ENCODE data around the gene SLC29A3. TPM values are rescaled to one million over a fixed set of nuclear protein-coding genes. Genes with fewer than 3 reads are reported as not detected.

SLC29A3 gene
- total RNA-seq, 2 donors from 2014 or later = 14.1 to 16.8 TPM

DNA sequence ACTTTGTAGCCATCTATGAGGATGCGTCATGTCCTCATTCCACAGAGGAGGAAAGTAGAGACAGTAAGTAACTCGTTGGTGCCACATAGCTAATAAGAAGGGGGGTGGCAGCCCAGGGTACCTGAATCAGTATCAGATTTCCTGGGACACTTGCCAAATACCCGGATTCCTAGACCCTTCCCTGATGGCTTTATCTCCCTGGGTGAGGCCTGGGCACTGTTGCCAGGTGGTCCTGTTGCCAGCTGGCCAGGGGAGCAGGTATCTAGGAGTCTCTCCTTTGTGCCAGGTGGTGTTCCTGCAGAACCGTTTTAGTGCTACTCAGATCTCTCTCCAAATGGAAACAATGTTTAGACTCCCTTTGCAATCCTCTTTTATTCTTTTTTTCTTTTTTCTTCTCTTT, 12.7 kb downstream of the SLC29A3 start:
- no peak overlapping the region for H3K9ac ChIP-seq (ENCODE audit: extremely low read depth, low read length, poor library complexity, severe bottlenecking)
- Mint-ChIP-seq H3K27ac (no peak overlapping the region), H3K36me3 (ENCODE audit: low read depth) (peaks cover 17% of the 10 kb centered on the region), H3K9me3 (no peaks in the 10 kb centered on the region), H3K4me3 (no peak overlapping the region), H3K27me3 (ENCODE audit: insufficient read depth) (no peaks in the 10 kb centered on the region), H3K4me1 (peaks cover 7% of the 10 kb centered on the region)
- H3K4me3 ChIP-seq (ENCODE audit: low read length) = no peak overlapping the region
- H3K27ac ChIP-seq (ENCODE audit: low read depth, low read length) = no peak overlapping the region
- no peaks in the 10 kb centered on the region for H3K27me3 ChIP-seq (ENCODE audit: control insufficient read depth, insufficient read depth, low read length, poor library complexity, severe bottlenecking)
- TF ChIP-seq, protein P1, sequence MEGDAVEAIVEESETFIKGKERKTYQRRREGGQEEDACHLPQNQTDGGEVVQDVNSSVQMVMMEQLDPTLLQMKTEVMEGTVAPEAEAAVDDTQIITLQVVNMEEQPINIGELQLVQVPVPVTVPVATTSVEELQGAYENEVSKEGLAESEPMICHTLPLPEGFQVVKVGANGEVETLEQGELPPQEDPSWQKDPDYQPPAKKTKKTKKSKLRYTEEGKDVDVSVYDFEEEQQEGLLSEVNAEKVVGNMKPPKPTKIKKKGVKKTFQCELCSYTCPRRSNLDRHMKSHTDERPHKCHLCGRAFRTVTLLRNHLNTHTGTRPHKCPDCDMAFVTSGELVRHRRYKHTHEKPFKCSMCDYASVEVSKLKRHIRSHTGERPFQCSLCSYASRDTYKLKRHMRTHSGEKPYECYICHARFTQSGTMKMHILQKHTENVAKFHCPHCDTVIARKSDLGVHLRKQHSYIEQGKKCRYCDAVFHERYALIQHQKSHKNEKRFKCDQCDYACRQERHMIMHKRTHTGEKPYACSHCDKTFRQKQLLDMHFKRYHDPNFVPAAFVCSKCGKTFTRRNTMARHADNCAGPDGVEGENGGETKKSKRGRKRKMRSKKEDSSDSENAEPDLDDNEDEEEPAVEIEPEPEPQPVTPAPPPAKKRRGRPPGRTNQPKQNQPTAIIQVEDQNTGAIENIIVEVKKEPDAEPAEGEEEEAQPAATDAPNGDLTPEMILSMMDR (conservative IDR thresholded peaks at IDR 0.05) = no peak
- H3K9me3 ChIP-seq (ENCODE audit: control insufficient read depth, low read length) = no peaks in the 10 kb centered on the region
- WGBS, 2 experiments (ENCODE audit: insufficient coverage in 1 of 2, insufficient read length in 1 of 2) = 86 to 90% methylated on average over 3 to 4 of the region's 4 CpGs
- no peak for DNase-seq
- H3K36me3 ChIP-seq (ENCODE audit: control insufficient read depth, insufficient read depth, low read length) = no peaks in the 10 kb centered on the region
- H3K4me1 ChIP-seq (ENCODE audit: control insufficient read depth, insufficient read depth, low read length) = no peaks in the 10 kb centered on the region

GRCh38 chr10:71332466-71332865, 13.4 kb downstream of the SLC29A3 start:
- Histone ChIP-seq H3K36me3 (ENCODE audit: control insufficient read depth, insufficient read depth, low read length) (no peaks in the 10 kb centered on the region), H3K27me3 (ENCODE audit: control insufficient read depth, insufficient read depth, low read length, poor library complexity, severe bottlenecking) (no peaks in the 10 kb centered on the region), H3K4me1 (ENCODE audit: control insufficient read depth, insufficient read depth, low read length) (no peaks in the 10 kb centered on the region), H3K9ac (ENCODE audit: extremely low read depth, low read length, poor library complexity, severe bottlenecking) (no peak overlapping the region), H3K27ac (ENCODE audit: low read depth, low read length) (no peak overlapping the region), H3K9me3 (ENCODE audit: control insufficient read depth, low read length) (no peaks in the 10 kb centered on the region), H3K4me3 (ENCODE audit: low read length) (no peak overlapping the region)
- Mint-ChIP-seq H3K27me3 (ENCODE audit: insufficient read depth) (no peaks in the 10 kb centered on the region), H3K27ac (no peak overlapping the region), H3K4me3 (no peak overlapping the region), H3K4me1 (peaks cover 7% of the 10 kb centered on the region), H3K36me3 (ENCODE audit: low read depth) (peaks cover 15% of the 10 kb centered on the region), H3K9me3 (no peaks in the 10 kb centered on the region)
- 91 to 94% methylated on average over 4 to 5 of the region's 5 CpGs for WGBS, 2 experiments (ENCODE audit: insufficient coverage in 1 of 2, insufficient read length in 1 of 2)
- TF ChIP-seq, protein P1 (conservative IDR thresholded peaks at IDR 0.05) = no peak
- no peak for DNase-seq

- H3K4me3 ChIP-seq (ENCODE audit: low read length) = no peak overlapping the region
- H3K9me3 Mint-ChIP-seq = no peaks in the 10 kb centered on the region
- no peaks in the 10 kb centered on the region for H3K27me3 Mint-ChIP-seq (ENCODE audit: insufficient read depth)
- TF ChIP-seq, protein P1 (conservative IDR thresholded peaks at IDR 0.05) = no peak
- peaks cover 14% of the 10 kb centered on the region for H3K36me3 Mint-ChIP-seq (ENCODE audit: low read depth)
- DNase-seq = no peak
- H3K27ac ChIP-seq (ENCODE audit: low read depth, low read length) = no peak overlapping the region
- no peak overlapping the region for H3K4me3 Mint-ChIP-seq
- H3K4me1 Mint-ChIP-seq = peaks cover 7% of the 10 kb centered on the region
- 80 to 88% methylated on average over 4 to 9 of the region's 9 CpGs for WGBS, 2 experiments (ENCODE audit: insufficient coverage in 1 of 2, insufficient read length in 1 of 2)
- no peaks in the 10 kb centered on the region for H3K36me3 ChIP-seq (ENCODE audit: control insufficient read depth, insufficient read depth, low read length)
- no peaks in the 10 kb centered on the region for H3K9me3 ChIP-seq (ENCODE audit: control insufficient read depth, low read length)
- no peak overlapping the region for H3K9ac ChIP-seq (ENCODE audit: extremely low read depth, low read length, poor library complexity, severe bottlenecking)
- no peak overlapping the region for H3K27ac Mint-ChIP-seq
- H3K4me1 ChIP-seq (ENCODE audit: control insufficient read depth, insufficient read depth, low read length) = no peaks in the 10 kb centered on the region
- H3K27me3 ChIP-seq (ENCODE audit: control insufficient read depth, insufficient read depth, low read length, poor library complexity, severe bottlenecking) = no peaks in the 10 kb centered on the region
Measured at GRCh38 chr10:71333129-71333887, 14.2 kb downstream of the SLC29A3 start.

All from endodermal cell (in vitro differentiated cells).